ENCODE results near the gene SLC6A3.
"Not testable (repeated sequence)": the region's sequence is repeated elsewhere in the genome, so short reads cannot be mapped to it uniquely, and the experiment has no call there.

The SLC6A3 gene

DNA sequence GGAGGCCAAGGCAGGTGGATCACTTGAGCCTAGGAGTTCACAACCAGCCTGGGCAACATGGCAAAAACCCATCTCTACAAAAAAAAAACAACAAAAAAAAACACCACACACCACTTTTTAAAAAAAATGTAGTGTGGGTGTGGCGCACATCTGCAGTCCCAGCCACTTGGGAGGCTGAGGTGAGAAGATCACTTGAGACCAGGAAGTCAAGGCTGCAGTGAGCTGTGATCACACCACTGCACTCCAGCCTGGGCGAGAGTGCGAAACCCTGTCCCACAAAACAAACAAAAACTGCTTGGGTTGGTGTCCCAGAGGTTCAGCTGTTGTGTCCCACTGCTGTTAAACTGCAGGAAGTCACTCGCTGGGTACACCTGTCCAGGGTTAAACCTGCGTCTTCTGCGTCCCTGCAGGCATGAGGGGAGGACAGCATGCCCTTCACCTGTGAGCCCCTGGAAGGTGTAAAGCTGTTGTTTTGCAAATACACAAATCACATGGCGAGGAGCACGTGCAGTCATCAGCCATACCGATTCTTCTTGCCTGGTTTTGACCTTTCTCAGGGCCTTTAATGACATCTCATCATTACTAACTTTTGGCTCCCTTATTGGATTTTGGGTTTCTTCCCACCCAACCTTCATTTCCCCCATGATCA lies 71.1 kb downstream of the SLC6A3 start:
- Histone ChIP-seq H3K9ac (ENCODE audit: low read depth, low read length) (no peak overlapping the region), H3K36me3 (ENCODE audit: insufficient read depth, low read length) (no peaks in the 10 kb centered on the region), H3K4me1 (ENCODE audit: insufficient read depth, low read length) (no peaks in the 10 kb centered on the region), H3K9me3 (ENCODE audit: control insufficient read depth, insufficient read depth, low read length) (no peaks in the 10 kb centered on the region)

DNA sequence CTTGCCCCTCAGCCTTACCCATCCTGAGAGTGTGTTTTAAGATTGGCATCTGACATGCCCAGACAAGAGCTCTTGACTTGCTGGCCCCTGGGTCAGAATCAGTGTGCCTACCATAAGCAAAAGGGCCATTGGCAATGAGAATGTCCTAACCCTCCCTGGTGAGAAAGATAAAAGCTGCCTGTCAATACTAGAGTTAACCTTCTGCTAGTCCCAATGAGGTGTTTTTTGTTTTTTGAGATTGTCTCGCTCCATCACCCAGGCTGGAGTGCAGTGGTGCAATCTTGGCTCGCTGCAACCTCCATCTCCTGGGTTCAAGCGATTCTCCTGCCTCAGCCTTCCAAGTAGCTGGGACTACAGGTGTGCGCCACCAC lies 73.3 kb downstream of the SLC6A3 start:
- H3K36me3 ChIP-seq (ENCODE audit: insufficient read depth, low read length); H3K4me1 ChIP-seq (ENCODE audit: insufficient read depth, low read length); H3K9me3 ChIP-seq (ENCODE audit: control insufficient read depth, insufficient read depth, low read length); H3K9ac ChIP-seq (ENCODE audit: low read depth, low read length): not testable (repeated sequence)

DNA sequence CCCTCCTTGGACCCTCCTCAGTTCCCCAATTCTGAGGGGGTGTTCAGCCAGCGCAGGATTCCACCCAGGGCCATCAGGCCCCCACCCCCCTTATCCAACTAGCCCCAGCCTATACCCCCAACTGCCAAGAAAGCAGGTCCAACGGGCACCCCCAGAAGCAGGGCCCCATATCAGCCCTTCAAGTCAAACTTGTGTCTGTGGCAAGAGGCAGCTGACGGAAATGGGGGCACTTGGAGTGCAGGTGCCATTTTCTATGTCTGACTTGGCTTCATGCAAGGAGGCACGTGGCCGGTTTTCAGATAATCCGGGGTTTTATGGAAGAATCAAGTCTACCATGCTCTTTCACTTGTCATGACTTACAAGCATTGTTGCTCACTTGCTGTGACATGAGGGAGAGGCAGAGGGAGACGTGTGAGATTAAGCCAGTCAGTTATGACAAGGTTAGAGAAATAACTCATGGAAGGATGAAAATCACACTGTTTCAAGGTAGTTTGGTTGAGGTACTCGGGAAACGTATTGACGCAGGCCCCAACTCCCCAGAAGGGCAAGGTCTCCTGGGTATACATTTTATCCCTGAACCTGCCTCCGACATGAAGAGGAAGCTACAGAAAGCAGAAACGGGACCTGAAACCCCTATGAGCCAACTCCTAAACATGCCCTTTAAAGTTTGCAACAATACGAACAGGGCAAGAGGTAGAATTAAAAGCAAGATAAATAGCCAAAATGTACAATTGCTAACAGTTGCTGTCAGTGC lies 73.8 kb downstream of the SLC6A3 start:
- Histone ChIP-seq H3K9ac (ENCODE audit: low read depth, low read length) (no peak overlapping the region), H3K4me1 (ENCODE audit: insufficient read depth, low read length) (no peaks in the 10 kb centered on the region), H3K9me3 (ENCODE audit: control insufficient read depth, insufficient read depth, low read length) (no peaks in the 10 kb centered on the region), H3K36me3 (ENCODE audit: insufficient read depth, low read length) (no peaks in the 10 kb centered on the region)

GRCh38 chr5:1370006-1370405 lies 75.2 kb downstream of the SLC6A3 start:
- no peaks in the 10 kb centered on the region for H3K36me3 ChIP-seq (ENCODE audit: insufficient read depth, low read length)
- no peaks in the 10 kb centered on the region for H3K9me3 ChIP-seq (ENCODE audit: control insufficient read depth, insufficient read depth, low read length)
- H3K9ac ChIP-seq (ENCODE audit: low read depth, low read length): no peak overlapping the region
- no peaks in the 10 kb centered on the region for H3K4me1 ChIP-seq (ENCODE audit: insufficient read depth, low read length)

DNA sequence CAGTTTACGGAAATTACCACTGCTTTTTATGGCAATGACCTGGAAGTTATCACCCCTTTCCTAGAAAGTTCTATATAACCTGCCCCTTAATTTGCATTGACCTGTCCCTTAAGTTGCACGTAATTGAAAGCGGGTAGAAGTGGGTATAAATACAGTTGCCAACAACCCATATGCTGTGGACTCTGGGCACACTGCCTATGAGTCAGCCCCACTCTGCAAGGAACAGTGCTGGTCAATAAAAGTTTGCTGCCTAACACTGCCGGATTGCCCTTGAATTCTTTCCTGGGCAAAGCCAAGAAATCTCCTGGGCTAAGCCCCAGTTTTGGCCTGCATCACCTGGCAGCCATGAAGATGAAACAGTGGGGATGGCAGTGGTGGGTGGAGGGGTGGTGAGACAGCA lies 76.5 kb downstream of the SLC6A3 start:
- no peaks in the 10 kb centered on the region for H3K36me3 ChIP-seq (ENCODE audit: insufficient read depth, low read length)
- H3K9me3 ChIP-seq (ENCODE audit: control insufficient read depth, insufficient read depth, low read length): no peaks in the 10 kb centered on the region

DNA sequence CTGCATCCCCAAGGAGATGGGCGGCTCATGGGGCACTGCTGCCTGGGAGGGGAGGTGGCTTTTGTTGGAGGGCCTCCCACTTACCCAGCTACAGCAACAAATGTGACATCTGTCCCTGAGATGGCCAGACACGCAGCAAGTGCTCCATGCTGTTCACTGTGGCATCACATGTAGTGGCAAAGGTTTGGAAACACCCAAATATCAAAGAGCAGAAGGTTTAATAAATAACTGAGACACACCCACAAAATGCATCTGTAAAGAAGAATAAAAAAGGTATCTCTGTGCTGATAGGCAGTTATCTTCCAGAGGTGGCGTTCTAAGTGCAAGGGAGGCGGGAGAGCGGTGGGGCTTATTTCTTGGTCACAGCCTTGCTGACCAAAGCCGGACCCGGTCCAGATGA lies 77.0 kb downstream of the SLC6A3 start:
- Histone ChIP-seq H3K36me3 (ENCODE audit: insufficient read depth, low read length) (no peaks in the 10 kb centered on the region), H3K4me1 (ENCODE audit: insufficient read depth, low read length) (no peaks in the 10 kb centered on the region), H3K9me3 (ENCODE audit: control insufficient read depth, insufficient read depth, low read length) (no peaks in the 10 kb centered on the region), H3K9ac (ENCODE audit: low read depth, low read length) (no peak overlapping the region)

More for the DNA sequence above, 76.5 kb downstream of the SLC6A3 start:
- Histone ChIP-seq H3K4me1 (ENCODE audit: insufficient read depth, low read length) (no peaks in the 10 kb centered on the region), H3K9ac (ENCODE audit: low read depth, low read length) (no peak overlapping the region)

GRCh38 chr5:1367149-1367548 lies 78.1 kb downstream of the SLC6A3 start:
- Histone ChIP-seq H3K9ac (ENCODE audit: low read depth, low read length) (no peak overlapping the region), H3K4me1 (ENCODE audit: insufficient read depth, low read length) (no peaks in the 10 kb centered on the region), H3K9me3 (ENCODE audit: control insufficient read depth, insufficient read depth, low read length) (no peaks in the 10 kb centered on the region), H3K36me3 (ENCODE audit: insufficient read depth, low read length) (no peaks in the 10 kb centered on the region)

- H3K9ac ChIP-seq (ENCODE audit: low read depth, low read length): no peak overlapping the region
- no peaks in the 10 kb centered on the region for H3K36me3 ChIP-seq (ENCODE audit: insufficient read depth, low read length)
- H3K4me1 ChIP-seq (ENCODE audit: insufficient read depth, low read length): no peaks in the 10 kb centered on the region
- no peaks in the 10 kb centered on the region for H3K9me3 ChIP-seq (ENCODE audit: control insufficient read depth, insufficient read depth, low read length)
Observed at GRCh38 chr5:1366514-1366913, 78.7 kb downstream of the SLC6A3 start.

DNA sequence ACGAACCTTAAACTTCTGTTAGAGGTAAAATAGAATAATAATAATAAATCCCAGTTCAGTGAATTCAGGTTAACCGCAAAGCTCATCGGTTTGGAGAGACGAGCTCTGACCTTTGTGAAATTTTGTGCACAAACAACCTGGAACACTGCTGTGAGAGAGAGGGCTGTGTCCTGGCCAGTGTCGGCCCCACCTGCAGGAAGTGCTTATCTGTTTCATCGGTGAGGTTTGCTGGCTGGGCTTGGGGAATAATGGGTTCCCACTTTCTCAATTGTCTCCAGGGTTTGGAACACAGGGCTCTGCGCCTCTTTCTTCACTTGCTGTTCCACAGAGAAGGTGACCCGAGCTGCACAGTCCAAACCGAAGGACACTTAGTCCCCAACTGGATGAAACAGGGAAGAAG lies 81.0 kb downstream of the SLC6A3 start:
- H3K36me3 ChIP-seq (ENCODE audit: insufficient read depth, low read length): no peaks in the 10 kb centered on the region
- H3K4me1 ChIP-seq (ENCODE audit: insufficient read depth, low read length): no peaks in the 10 kb centered on the region
- H3K9me3 ChIP-seq (ENCODE audit: control insufficient read depth, insufficient read depth, low read length): no peaks in the 10 kb centered on the region
- H3K9ac ChIP-seq (ENCODE audit: low read depth, low read length): no peak overlapping the region

DNA sequence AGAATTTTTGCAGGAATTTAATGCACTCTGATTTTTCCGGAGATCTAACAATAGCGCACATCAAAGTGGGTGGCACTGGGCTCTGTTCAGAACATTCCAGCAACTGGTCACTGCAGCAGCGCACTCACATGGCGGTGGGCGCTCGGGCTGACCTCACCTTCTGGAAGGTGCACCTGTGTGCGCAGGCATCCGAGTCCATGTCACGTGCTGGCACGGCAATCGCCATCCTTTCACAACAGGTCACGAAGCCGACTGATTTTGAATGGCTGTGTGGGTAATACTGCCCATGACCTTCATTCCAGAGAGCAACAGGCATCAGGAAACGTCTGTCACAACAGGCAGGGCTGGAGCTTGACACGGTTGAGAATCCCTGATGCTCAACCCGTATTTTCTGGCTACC lies 81.7 kb downstream of the SLC6A3 start:
- Histone ChIP-seq H3K4me1 (ENCODE audit: insufficient read depth, low read length) (no peaks in the 10 kb centered on the region), H3K9me3 (ENCODE audit: control insufficient read depth, insufficient read depth, low read length) (no peaks in the 10 kb centered on the region), H3K36me3 (ENCODE audit: insufficient read depth, low read length) (no peaks in the 10 kb centered on the region), H3K9ac (ENCODE audit: low read depth, low read length) (no peak overlapping the region)

DNA sequence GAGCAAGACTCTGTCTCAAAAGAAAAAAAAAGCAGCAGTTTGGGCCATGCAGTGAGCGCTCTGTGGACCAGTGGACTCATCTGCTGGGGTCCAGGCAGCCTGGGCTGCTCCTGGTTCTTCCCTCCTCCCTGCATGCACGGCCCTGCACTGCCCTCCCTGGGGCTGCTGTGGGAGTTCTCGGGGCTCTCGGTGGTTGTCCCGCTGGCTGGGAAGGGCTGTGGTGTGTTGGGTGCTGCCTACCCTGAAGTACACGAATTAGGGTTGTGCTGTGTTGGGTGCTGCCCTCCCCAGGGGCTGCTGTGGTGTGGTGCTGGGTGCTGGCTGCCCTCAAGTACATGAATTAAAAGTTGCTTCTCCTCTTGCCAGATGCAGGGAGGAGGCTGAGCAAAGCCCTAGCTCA lies 82.1 kb downstream of the SLC6A3 start:
- Histone ChIP-seq H3K9ac (ENCODE audit: low read depth, low read length) (no peak overlapping the region), H3K9me3 (ENCODE audit: control insufficient read depth, insufficient read depth, low read length) (no peaks in the 10 kb centered on the region), H3K36me3 (ENCODE audit: insufficient read depth, low read length) (no peaks in the 10 kb centered on the region), H3K4me1 (ENCODE audit: insufficient read depth, low read length) (no peaks in the 10 kb centered on the region)

- Histone ChIP-seq H3K4me1 (ENCODE audit: insufficient read depth, low read length) (no peaks in the 10 kb centered on the region), H3K36me3 (ENCODE audit: insufficient read depth, low read length) (no peaks in the 10 kb centered on the region), H3K9ac (ENCODE audit: low read depth, low read length) (no peak overlapping the region), H3K9me3 (ENCODE audit: control insufficient read depth, insufficient read depth, low read length) (no peaks in the 10 kb centered on the region)
Observed at GRCh38 chr5:1362242-1363015, 82.8 kb downstream of the SLC6A3 start.

GRCh38 chr5:1360861-1361260 lies 84.4 kb downstream of the SLC6A3 start:
- H3K4me1 ChIP-seq (ENCODE audit: insufficient read depth, low read length): no peaks in the 10 kb centered on the region
- H3K9me3 ChIP-seq (ENCODE audit: control insufficient read depth, insufficient read depth, low read length): no peaks in the 10 kb centered on the region
- H3K36me3 ChIP-seq (ENCODE audit: insufficient read depth, low read length): no peaks in the 10 kb centered on the region
- no peak overlapping the region for H3K9ac ChIP-seq (ENCODE audit: low read depth, low read length)

DNA sequence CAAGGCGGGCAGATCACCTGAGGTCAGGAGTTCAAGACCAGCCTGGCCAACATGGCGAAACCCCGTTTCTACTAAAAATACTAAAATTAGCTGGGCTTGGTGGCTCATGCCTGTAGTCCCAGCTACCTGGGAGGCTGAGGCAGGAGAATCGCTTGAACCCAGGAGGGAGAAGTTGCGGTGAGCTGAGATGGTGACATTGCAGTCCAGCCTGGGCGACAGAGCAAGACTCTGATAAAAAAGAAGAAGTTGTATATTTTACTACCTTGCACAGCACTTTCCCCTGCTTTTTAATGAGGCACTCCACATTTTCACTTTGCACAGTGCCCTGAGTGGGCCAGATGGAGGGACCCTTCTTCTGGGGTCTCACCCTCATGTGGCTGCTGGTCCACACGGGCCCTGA lies 84.9 kb downstream of the SLC6A3 start:
- not testable (repeated sequence) for H3K9me3 ChIP-seq (ENCODE audit: control insufficient read depth, insufficient read depth, low read length); H3K4me1 ChIP-seq (ENCODE audit: insufficient read depth, low read length); H3K36me3 ChIP-seq (ENCODE audit: insufficient read depth, low read length); H3K9ac ChIP-seq (ENCODE audit: low read depth, low read length)

DNA sequence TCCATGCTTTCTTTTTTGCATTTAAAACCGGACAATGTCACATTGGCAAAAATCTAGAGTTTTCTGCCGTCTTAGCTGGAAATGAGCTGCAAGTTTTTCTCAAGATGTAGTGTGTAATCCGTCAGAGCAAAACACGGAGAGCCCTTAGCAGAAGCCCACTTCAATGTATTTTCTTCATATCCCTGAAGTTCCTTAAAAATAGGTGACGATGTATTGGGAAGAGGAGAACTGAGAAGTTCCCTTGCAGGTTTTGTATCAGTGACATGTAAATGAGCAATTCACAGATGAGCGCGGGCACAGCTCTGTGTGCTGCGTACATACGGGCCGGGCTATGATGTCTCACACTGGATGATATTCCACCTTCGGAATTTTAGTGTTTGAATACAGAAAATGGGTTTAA lies 85.5 kb downstream of the SLC6A3 start:
- Histone ChIP-seq H3K9ac (ENCODE audit: low read depth, low read length) (no peak overlapping the region), H3K4me1 (ENCODE audit: insufficient read depth, low read length) (no peaks in the 10 kb centered on the region), H3K9me3 (ENCODE audit: control insufficient read depth, insufficient read depth, low read length) (no peaks in the 10 kb centered on the region), H3K36me3 (ENCODE audit: insufficient read depth, low read length) (no peaks in the 10 kb centered on the region)

All from ES-I3 (cell line).